ENCODE data around the gene SLC25A51. TPM values are rescaled to one million over a fixed set of nuclear protein-coding genes. Genes with fewer than 3 reads are reported as not detected.
A peak's percentile ranks its signal among the peaks of the same experiment; 100 is the strongest.

Gene SLC25A51
- polyA plus RNA-seq, 2 of the 4 experiments (the other 2 are of a cell fraction) = 17.2 to 24.3 TPM

DNA sequence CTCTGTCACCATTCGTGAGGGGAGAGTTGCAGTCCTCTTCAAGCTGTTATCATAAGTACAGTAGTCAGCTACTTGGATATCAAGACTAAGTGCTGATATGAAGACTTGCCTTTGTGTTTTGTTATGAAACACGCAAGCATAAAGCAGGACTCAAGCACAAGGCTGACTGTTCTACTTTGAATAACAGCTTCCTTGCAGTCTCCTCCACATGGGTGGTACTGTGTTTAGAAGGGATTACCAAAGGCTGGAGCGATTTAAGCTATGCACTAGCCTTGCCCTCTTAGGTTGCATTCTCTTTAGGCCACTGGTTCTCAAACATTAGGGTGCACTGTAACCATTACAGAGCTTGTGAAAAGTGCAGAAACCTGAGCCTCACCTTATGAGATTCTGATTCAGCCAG, 41.4 kb downstream of the SLC25A51 start (continued):
- no peak for TF ChIP-seq TP53 (CRISPR knock-in tag; IDR thresholded peaks at IDR 0.05)

DNA sequence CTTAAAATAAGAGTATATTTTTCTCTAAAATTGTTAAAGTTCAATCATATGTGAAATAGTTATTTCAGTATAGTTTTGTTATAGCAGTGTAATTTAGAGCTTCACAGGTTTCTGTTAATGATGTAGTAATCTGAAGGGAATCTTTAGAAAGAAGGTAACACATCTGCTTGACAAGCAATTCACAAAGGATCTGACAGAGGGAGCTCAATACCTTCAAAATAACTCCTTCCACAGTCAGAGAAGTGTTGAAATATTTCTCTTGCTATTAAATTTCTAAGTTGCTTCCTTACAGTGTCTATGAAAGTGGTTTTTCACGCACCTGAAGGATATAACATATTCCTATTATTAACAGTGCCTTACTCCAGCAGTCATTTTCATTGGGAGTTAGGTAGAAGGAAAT, 44.9 kb downstream of the SLC25A51 start:
- peak; percentile 54 to 73; a peak in 4 of 6 replicates for ATAC-seq
- Histone ChIP-seq H3K27ac (no peak overlapping the region), H3K4me2 (no peak overlapping the region), H3K4me1 (no peaks in the 10 kb centered on the region), H3K9me3 (no peaks in the 10 kb centered on the region), H3K4me3 (no peak overlapping the region)
- TF ChIP-seq RAD21 (conservative IDR thresholded peaks at IDR 0.05 in 1 of 2, IDR thresholded peaks at IDR 0.05 in 1 of 2) (peak; percentile 33 to 45; a peak in 3 of 5 replicates), CHD4 (IDR thresholded peaks at IDR 0.05; ENCODE audit: borderline replicate concordance) (no peak), MAZ (IDR thresholded peaks at IDR 0.05; ENCODE audit: borderline replicate concordance, low read depth, low read length) (no peak), SMC3 (IDR thresholded peaks at IDR 0.05) (0 out of 3 replicates have a peak, but pooled peaks have one; percentile 9), EHF (CRISPR knock-in tag; IDR thresholded peaks at IDR 0.05) (no peak)
- TF ChIP-seq, protein P1, sequence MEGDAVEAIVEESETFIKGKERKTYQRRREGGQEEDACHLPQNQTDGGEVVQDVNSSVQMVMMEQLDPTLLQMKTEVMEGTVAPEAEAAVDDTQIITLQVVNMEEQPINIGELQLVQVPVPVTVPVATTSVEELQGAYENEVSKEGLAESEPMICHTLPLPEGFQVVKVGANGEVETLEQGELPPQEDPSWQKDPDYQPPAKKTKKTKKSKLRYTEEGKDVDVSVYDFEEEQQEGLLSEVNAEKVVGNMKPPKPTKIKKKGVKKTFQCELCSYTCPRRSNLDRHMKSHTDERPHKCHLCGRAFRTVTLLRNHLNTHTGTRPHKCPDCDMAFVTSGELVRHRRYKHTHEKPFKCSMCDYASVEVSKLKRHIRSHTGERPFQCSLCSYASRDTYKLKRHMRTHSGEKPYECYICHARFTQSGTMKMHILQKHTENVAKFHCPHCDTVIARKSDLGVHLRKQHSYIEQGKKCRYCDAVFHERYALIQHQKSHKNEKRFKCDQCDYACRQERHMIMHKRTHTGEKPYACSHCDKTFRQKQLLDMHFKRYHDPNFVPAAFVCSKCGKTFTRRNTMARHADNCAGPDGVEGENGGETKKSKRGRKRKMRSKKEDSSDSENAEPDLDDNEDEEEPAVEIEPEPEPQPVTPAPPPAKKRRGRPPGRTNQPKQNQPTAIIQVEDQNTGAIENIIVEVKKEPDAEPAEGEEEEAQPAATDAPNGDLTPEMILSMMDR (IDR thresholded peaks at IDR 0.05) = peak; percentile 30; the same call in 2 of the 3 replicates
- ChIA-PET CTCF (interaction anchor here (0.7 to 1.9 kb wide), 13 partner anchors 8 to 758 kb away, joined by 3 to 8 read pairs (median 3); no protein-coding TSS in a partner anchor), POLR2A (no interaction called here)
- peak; percentile 10 to 25 for DNase-seq (ENCODE audit: low read depth in 1 of 2, low spot score in 1 of 2)
- FAIRE-seq = no peak
- 82% methylated on average over 1 of the region's 1 CpG for WGBS (ENCODE audit: missing lambda C conversion rate)

DNA sequence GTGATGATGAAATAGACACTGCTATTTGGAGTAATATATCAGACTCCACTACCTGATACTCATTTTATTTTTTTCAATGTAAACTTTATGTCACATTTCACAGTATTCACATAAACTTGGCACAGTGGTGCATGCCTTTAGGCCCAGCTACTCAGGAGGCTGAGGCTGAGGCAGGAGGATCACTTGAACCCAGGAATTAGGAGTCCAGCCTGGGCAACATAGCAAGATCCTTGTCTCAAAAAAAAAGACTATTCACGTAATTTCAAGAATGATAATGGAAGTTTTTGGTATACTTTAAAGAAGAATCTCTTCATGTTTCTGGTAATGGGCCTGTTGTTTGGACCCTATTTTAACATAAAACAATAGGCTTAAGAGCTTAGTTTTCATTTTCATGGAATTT, 47.4 kb downstream of the SLC25A51 start:
- H3K4me1 ChIP-seq = no peaks in the 10 kb centered on the region
- no peak overlapping the region for H3K27ac ChIP-seq
- POLR2A ChIA-PET = no interaction called here
- DNase-seq (ENCODE audit: low read depth in 1 of 2, low spot score in 1 of 2) = no peak
- no peaks in the 10 kb centered on the region for H3K9me3 ChIP-seq
- FAIRE-seq = no peak
- CTCF ChIA-PET = interaction anchor here (1.1 kb wide), 1 partner anchor 27 kb away, joined by 3 read pairs; no protein-coding TSS in a partner anchor
- H3K4me2 ChIP-seq = no peak overlapping the region
- no peak for ATAC-seq
- WGBS (ENCODE audit: missing lambda C conversion rate) = 95% methylated on average over 1 of the region's 1 CpG
- no peak for TF ChIP-seq EHF (CRISPR knock-in tag; IDR thresholded peaks at IDR 0.05)
- TF ChIP-seq HDAC2 (IDR thresholded peaks at IDR 0.05) = no peak
- no peak for TF ChIP-seq HOXA7 (CRISPR knock-in tag; IDR thresholded peaks at IDR 0.05)
- TF ChIP-seq SREBF2 (IDR thresholded peaks at IDR 0.05) = no peak
- no peak for TF ChIP-seq ZNF302 (CRISPR knock-in tag; IDR thresholded peaks at IDR 0.05)
- TF ChIP-seq NFE2L2 (conservative IDR thresholded peaks at IDR 0.05; ENCODE audit: low read length) = no peak
- TF ChIP-seq HOXB13 (CRISPR knock-in tag; IDR thresholded peaks at IDR 0.05; ENCODE audit: low read depth) = no peak
- no peak for TF ChIP-seq RCOR1 (IDR thresholded peaks at IDR 0.05; ENCODE audit: low read depth, low read length)
- TF ChIP-seq, protein P2, sequence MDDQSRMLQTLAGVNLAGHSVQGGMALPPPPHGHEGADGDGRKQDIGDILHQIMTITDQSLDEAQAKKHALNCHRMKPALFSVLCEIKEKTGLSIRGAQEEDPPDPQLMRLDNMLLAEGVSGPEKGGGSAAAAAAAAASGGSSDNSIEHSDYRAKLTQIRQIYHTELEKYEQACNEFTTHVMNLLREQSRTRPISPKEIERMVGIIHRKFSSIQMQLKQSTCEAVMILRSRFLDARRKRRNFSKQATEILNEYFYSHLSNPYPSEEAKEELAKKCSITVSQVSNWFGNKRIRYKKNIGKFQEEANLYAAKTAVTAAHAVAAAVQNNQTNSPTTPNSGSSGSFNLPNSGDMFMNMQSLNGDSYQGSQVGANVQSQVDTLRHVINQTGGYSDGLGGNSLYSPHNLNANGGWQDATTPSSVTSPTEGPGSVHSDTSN (IDR thresholded peaks at IDR 0.05) = no peak
- TF ChIP-seq, protein P3, sequence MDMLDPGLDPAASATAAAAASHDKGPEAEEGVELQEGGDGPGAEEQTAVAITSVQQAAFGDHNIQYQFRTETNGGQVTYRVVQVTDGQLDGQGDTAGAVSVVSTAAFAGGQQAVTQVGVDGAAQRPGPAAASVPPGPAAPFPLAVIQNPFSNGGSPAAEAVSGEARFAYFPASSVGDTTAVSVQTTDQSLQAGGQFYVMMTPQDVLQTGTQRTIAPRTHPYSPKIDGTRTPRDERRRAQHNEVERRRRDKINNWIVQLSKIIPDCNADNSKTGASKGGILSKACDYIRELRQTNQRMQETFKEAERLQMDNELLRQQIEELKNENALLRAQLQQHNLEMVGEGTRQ (IDR thresholded peaks at IDR 0.05) = no peak
- TF ChIP-seq, protein P1 (IDR thresholded peaks at IDR 0.05) = no peak
- no peak for TF ChIP-seq KDM1A (IDR thresholded peaks at IDR 0.05; ENCODE audit: low read depth)
- no peak for TF ChIP-seq MAFK (IDR thresholded peaks at IDR 0.05; ENCODE audit: partially characterized antibody)
- TF ChIP-seq FOXS1 (CRISPR knock-in tag; IDR thresholded peaks at IDR 0.05) = no peak
- TF ChIP-seq CBX2 (IDR thresholded peaks at IDR 0.05; ENCODE audit: borderline replicate concordance, low read depth) = no peak
- TF ChIP-seq, protein P4, sequence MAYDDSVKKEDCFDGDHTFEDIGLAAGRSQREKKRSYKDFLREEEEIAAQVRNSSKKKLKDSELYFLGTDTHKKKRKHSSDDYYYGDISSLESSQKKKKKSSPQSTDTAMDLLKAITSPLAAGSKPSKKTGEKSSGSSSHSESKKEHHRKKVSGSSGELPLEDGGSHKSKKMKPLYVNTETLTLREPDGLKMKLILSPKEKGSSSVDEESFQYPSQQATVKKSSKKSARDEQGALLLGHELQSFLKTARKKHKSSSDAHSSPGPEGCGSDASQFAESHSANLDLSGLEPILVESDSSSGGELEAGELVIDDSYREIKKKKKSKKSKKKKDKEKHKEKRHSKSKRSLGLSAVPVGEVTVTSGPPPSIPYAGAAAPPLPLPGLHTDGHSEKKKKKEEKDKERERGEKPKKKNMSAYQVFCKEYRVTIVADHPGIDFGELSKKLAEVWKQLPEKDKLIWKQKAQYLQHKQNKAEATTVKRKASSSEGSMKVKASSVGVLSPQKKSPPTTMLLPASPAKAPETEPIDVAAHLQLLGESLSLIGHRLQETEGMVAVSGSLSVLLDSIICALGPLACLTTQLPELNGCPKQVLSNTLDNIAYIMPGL (CRISPR knock-in tag; IDR thresholded peaks at IDR 0.05; ENCODE audit: borderline replicate concordance) = no peak
- TF ChIP-seq ZFP36 (IDR thresholded peaks at IDR 0.05; ENCODE audit: borderline replicate concordance, partially characterized antibody) = no peak
- TF ChIP-seq, protein P5, sequence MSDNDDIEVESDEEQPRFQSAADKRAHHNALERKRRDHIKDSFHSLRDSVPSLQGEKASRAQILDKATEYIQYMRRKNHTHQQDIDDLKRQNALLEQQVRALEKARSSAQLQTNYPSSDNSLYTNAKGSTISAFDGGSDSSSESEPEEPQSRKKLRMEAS (IDR thresholded peaks at IDR 0.05) = no peak
- H3K4me3 ChIP-seq = no peak overlapping the region

All from A549 (cell line).